HepG2 (cell line): Measurements from ENCODE around the gene METTL26. TPM values are rescaled to one million over a fixed set of nuclear protein-coding genes. Genes with fewer than 3 reads are reported as not detected.

Source experiments
- MTF2 ChIP-seq: sonication (generic); formaldehyde crosslinking; IDR thresholded peaks from 2 replicates; pipeline ENCODE4 v1.5.0; 2020; ENCODE audit warnings: missing genetic modification reagents, borderline replicate concordance
- MYC ChIP-seq: sonication (generic); formaldehyde crosslinking; IDR thresholded peaks from 2 replicates; pipeline ENCODE4 v1.9.0; 2021; ENCODE audit warnings: missing genetic modification reagents, borderline replicate concordance
- POLR2AphosphoS2 ChIP-seq: IDR thresholded peaks from 2 replicates; pipeline ENCODE4 v1.6.1; 2011; ENCODE audit warnings: low read depth, low read length, improper control_type of control experiment
- RCOR2 ChIP-seq: IDR thresholded peaks from 2 replicates; pipeline ENCODE4 v1.6.1; 2016; ENCODE audit warnings: missing biosample characterization, missing genetic modification reagents
- SOX5 ChIP-seq: IDR thresholded peaks from 2 replicates; pipeline ENCODE4 v1.6.1; 2016; ENCODE audit warnings: borderline replicate concordance
- TEAD3 ChIP-seq: optimal IDR thresholded peaks from 2 replicates; pipeline ENCODE3; 2016; ENCODE audit warnings: borderline replicate concordance
- ZNF558 ChIP-seq: sonication (generic); formaldehyde crosslinking; IDR thresholded peaks from 2 replicates; pipeline ENCODE4 v1.9.0; 2022; ENCODE audit warnings: mild to moderate bottlenecking, missing genetic modification reagents, borderline replicate concordance
- ZNF746 ChIP-seq: sonication (generic); formaldehyde crosslinking; IDR thresholded peaks from 2 replicates; pipeline ENCODE4 v1.8.0; 2022; ENCODE audit warnings: mild to moderate bottlenecking, missing genetic modification reagents
- ZNF83 ChIP-seq: sonication (generic); formaldehyde crosslinking; IDR thresholded peaks from 2 replicates; pipeline ENCODE4 v1.4.0; 2020; ENCODE audit warnings: missing genetic modification reagents, mild to moderate bottlenecking, borderline replicate concordance
- ZSCAN12 ChIP-seq: sonication (generic); formaldehyde crosslinking; IDR thresholded peaks from 2 replicates; pipeline ENCODE4 v1.9.0; 2021; ENCODE audit warnings: mild to moderate bottlenecking, missing genetic modification reagents
- ZSCAN25 ChIP-seq: sonication (generic); formaldehyde crosslinking; IDR thresholded peaks from 2 replicates; pipeline ENCODE4 v1.8.0; 2022; ENCODE audit warnings: mild to moderate bottlenecking, missing genetic modification reagents
- ZSCAN9 ChIP-seq: IDR thresholded peaks from 2 replicates; pipeline ENCODE4 v1.6.1; 2016; ENCODE audit warnings: borderline replicate concordance
- polyA plus RNA-seq, 8 experiments: library from polyadenylated mRNA; depleted of rRNA in 3 of 8; stranded (reverse) in 7 of 8; unstranded in 1 of 8; fragments of >200 nt; fragmentation: Illumina TruSeq in 4 of 8; extraction: Trizol in 4 of 8; gene quantifications; 2 replicates each; pipeline versions ENCODE4 v1.2.1 to v1.2.3, GENCODE V29; 2011 to 2016; ENCODE audit warnings: low read depth in 4 of 8, missing spikeins in 1 of 8, mixed read lengths in 1 of 8; ENCODE audit not compliant: insufficient read depth in 1 of 8
- total RNA-seq, 5 experiments: library from RNA; depleted of rRNA; stranded (reverse); fragments of >200 nt; fragmentation: Illumina TruSeq; extraction: Trizol; gene quantifications; 2 replicates each; pipeline ENCODE4 v1.2.3, GENCODE V29; 2016; ENCODE audit warnings: low read depth in 1 of 5
- TF ChIP-seq, protein P1 (sequence below), 2 experiments: fragments of 450-650 bp in 1 of 2; sonication (generic) in 1 of 2; formaldehyde crosslinking in 1 of 2; IDR thresholded peaks; 2 replicates each; pipeline versions ENCODE4 v1.6.1 to v1.8.0; 2016 to 2022; ENCODE audit warnings: antibody characterized with exemption in 1 of 2, mild to moderate bottlenecking in 1 of 2, missing genetic modification reagents in 1 of 2
- TF ChIP-seq, protein P2 (sequence below): sonication (generic); formaldehyde crosslinking; IDR thresholded peaks from 2 replicates; pipeline ENCODE4 v1.8.0; 2022; ENCODE audit warnings: mild to moderate bottlenecking, missing genetic modification reagents, moderate library complexity
- TF ChIP-seq, protein P3 (sequence below): sonication (generic); formaldehyde crosslinking; IDR thresholded peaks from 2 replicates; pipeline ENCODE4 v1.4.0; 2020; ENCODE audit warnings: missing genetic modification reagents
- TF ChIP-seq, protein P4 (sequence below): sonication (generic); formaldehyde crosslinking; IDR thresholded peaks from 2 replicates; pipeline ENCODE4 v1.4.0; 2020; ENCODE audit warnings: missing genetic modification reagents

METTL26 gene
- total and polyA plus RNA-seq, 2 of the 13 experiments (the other 11 are each of a cell fraction or from before 2014, with no cell fraction given): 65.5 to 70.1 TPM

DNA sequence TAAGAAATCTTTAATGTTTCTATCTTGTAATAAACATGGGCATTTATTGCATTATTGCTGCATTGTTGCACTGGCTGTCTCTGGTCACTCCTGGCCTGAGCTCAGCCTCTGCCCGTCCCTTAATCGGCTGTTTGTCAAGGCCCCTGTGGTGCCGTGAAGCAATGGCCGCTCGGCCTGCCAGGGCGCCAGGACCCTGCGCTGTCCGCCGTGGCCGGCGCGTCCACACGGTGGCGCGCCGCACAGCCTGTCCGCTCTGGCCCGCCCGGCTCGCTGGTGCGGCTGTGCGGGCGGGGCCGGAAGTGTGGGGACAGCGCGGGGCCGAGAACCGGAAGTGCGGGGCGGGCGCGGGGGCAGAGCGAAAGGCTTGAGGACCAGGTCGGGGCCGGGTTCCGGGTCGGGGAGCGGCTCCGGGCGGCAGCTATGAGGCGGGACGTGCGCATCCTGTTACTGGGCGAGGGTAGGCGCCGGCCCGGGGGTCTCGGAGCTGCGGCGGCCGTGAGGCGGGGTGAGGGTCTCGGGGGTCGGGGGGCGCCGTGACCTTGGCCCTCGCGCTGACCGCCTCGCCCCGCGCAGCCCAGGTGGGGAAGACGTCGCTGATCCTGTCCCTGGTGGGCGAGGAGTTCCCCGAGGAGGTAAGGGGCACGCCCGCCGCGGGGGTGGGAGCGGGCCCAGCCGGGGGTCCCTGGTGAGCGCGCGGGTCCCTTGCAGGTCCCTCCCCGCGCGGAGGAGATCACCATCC lies 31.8 kb upstream of the METTL26 start, which contains the start of gene RHOT2 (continued):
- TF ChIP-seq, protein P1, sequence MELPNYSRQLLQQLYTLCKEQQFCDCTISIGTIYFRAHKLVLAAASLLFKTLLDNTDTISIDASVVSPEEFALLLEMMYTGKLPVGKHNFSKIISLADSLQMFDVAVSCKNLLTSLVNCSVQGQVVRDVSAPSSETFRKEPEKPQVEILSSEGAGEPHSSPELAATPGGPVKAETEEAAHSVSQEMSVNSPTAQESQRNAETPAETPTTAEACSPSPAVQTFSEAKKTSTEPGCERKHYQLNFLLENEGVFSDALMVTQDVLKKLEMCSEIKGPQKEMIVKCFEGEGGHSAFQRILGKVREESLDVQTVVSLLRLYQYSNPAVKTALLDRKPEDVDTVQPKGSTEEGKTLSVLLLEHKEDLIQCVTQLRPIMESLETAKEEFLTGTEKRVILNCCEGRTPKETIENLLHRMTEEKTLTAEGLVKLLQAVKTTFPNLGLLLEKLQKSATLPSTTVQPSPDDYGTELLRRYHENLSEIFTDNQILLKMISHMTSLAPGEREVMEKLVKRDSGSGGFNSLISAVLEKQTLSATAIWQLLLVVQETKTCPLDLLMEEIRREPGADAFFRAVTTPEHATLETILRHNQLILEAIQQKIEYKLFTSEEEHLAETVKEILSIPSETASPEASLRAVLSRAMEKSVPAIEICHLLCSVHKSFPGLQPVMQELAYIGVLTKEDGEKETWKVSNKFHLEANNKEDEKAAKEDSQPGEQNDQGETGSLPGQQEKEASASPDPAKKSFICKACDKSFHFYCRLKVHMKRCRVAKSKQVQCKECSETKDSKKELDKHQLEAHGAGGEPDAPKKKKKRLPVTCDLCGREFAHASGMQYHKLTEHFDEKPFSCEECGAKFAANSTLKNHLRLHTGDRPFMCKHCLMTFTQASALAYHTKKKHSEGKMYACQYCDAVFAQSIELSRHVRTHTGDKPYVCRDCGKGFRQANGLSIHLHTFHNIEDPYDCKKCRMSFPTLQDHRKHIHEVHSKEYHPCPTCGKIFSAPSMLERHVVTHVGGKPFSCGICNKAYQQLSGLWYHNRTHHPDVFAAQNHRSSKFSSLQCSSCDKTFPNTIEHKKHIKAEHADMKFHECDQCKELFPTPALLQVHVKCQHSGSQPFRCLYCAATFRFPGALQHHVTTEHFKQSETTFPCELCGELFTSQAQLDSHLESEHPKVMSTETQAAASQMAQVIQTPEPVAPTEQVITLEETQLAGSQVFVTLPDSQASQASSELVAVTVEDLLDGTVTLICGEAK (IDR thresholded peaks at IDR 0.05): peak; percentile 71
- TF ChIP-seq, protein P1 (CRISPR knock-in tag; IDR thresholded peaks at IDR 0.05): no peak
- TF ChIP-seq MTF2 (CRISPR knock-in tag) (no peak), RCOR2 (CRISPR knock-in tag) (no peak), ZSCAN25 (CRISPR knock-in tag) (peak; percentile 91), ZSCAN12 (CRISPR knock-in tag) (0 out of 2 replicates have a peak, but pooled peaks have one; percentile 66), ZNF83 (CRISPR knock-in tag) (no peak), SOX5 (CRISPR knock-in tag) (peak; percentile 48; the same call in 1 of the 2 replicates), ZNF746 (CRISPR knock-in tag) (peak; percentile 82; the same call in 1 of the 2 replicates), TEAD3 (CRISPR knock-in tag) (no peak), MYC (CRISPR knock-in tag) (peak; percentile 78; the same call in 1 of the 2 replicates), ZSCAN9 (peak; percentile 66; the same call in 1 of the 2 replicates), ZNF558 (CRISPR knock-in tag) (peak; percentile 9; the same call in 1 of the 2 replicates), POLR2AphosphoS2 (no peak)
- TF ChIP-seq, protein P2, sequence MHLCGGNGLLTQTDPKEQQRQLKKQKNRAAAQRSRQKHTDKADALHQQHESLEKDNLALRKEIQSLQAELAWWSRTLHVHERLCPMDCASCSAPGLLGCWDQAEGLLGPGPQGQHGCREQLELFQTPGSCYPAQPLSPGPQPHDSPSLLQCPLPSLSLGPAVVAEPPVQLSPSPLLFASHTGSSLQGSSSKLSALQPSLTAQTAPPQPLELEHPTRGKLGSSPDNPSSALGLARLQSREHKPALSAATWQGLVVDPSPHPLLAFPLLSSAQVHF (CRISPR knock-in tag): no peak
- TF ChIP-seq, protein P3, sequence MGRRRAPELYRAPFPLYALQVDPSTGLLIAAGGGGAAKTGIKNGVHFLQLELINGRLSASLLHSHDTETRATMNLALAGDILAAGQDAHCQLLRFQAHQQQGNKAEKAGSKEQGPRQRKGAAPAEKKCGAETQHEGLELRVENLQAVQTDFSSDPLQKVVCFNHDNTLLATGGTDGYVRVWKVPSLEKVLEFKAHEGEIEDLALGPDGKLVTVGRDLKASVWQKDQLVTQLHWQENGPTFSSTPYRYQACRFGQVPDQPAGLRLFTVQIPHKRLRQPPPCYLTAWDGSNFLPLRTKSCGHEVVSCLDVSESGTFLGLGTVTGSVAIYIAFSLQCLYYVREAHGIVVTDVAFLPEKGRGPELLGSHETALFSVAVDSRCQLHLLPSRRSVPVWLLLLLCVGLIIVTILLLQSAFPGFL (CRISPR knock-in tag): no peak
- TF ChIP-seq, protein P4, sequence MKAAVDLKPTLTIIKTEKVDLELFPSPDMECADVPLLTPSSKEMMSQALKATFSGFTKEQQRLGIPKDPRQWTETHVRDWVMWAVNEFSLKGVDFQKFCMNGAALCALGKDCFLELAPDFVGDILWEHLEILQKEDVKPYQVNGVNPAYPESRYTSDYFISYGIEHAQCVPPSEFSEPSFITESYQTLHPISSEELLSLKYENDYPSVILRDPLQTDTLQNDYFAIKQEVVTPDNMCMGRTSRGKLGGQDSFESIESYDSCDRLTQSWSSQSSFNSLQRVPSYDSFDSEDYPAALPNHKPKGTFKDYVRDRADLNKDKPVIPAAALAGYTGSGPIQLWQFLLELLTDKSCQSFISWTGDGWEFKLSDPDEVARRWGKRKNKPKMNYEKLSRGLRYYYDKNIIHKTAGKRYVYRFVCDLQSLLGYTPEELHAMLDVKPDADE (CRISPR knock-in tag): 0 out of 2 replicates have a peak, but pooled peaks have one; percentile 61
